Lower lobe of right lung (tissue), 2 donors: Measurements from ENCODE around the gene SCN5A. TPM values are rescaled to one million over a fixed set of nuclear protein-coding genes. Genes with fewer than 3 reads are reported as not detected.

Experiments
- ATAC-seq, 2 donors: fragments of 200-7000 bp; cut with Tn5 transposase; one replicate each; pipeline ENCODE4 v1.9.1; 2020 to 2022; ENCODE audit warnings: mild to moderate bottlenecking in 2 of 2, moderate library complexity in 2 of 2
- DNase-seq: peaks from one replicate; pipeline ENCODE4 v3.0.0-alpha.2; 2020
- H3K27ac ChIP-seq: fragments of 200-600 bp; one replicate; pipeline ENCODE4 v1.8.0; 2022
- H3K27me3 ChIP-seq: fragments of 200-600 bp; one replicate; pipeline ENCODE4 v1.8.0; 2022; ENCODE audit warnings: low read depth
- H3K36me3 ChIP-seq: fragments of 200-600 bp; one replicate; pipeline ENCODE4 v1.8.0; 2022; ENCODE audit warnings: mild to moderate bottlenecking
- H3K4me1 ChIP-seq: fragments of 200-600 bp; one replicate; pipeline ENCODE4 v1.8.0; 2022
- H3K4me3 ChIP-seq: fragments of 200-600 bp; one replicate; pipeline ENCODE4 v1.8.0; 2022; ENCODE audit warnings: mild to moderate bottlenecking
- H3K9me3 ChIP-seq: fragments of 200-600 bp; one replicate; pipeline ENCODE4 v1.8.0; 2022
- CTCF ChIP-seq: fragments of 200-600 bp; IDR thresholded peaks from one replicate; pipeline ENCODE4 v1.8.0; 2022; ENCODE audit warnings: antibody characterized with exemption, mild to moderate bottlenecking
- intact Hi-C: fragments of 100-400 bp; cut with DNase I; formaldehyde crosslinking; loops from one replicate; pipeline ENCODE4 v1.11.0; 2022
- total RNA-seq: library from RNA; stranded (reverse); fragmentation: NEBNext Ultra II Directional; extraction: Animal tissue kit (Norgen Biotek cat#: 25700); gene quantifications from one replicate; pipeline ENCODE4 v1.2.1, GENCODE V29; 2021
- donor health status: DM: no; HTN: yes; CAD: no; lungs with severe emphysema.

Gene SCN5A
- total RNA-seq, 1 donor from 2014 or later = 0.24 TPM

- ATAC-seq = no peak
- DNase-seq = no peak
- Histone ChIP-seq H3K27ac (no peak overlapping the region), H3K27me3 (peaks cover 17% of the 10 kb centered on the region), H3K4me1 (no peaks in the 10 kb centered on the region), H3K9me3 (no peaks in the 10 kb centered on the region), H3K36me3 (no peaks in the 10 kb centered on the region), H3K4me3 (no peak overlapping the region)
- no peak for TF ChIP-seq CTCF
- intact Hi-C loops = no loop called here
Observed at GRCh38 chr3:38640661-38641452, 8.6 kb downstream of the SCN5A start.

- no peak overlapping the region for H3K27ac ChIP-seq
- peaks cover 11% of the 10 kb centered on the region for H3K27me3 ChIP-seq
- no peaks in the 10 kb centered on the region for H3K9me3 ChIP-seq
- no peaks in the 10 kb centered on the region for H3K36me3 ChIP-seq
- H3K4me3 ChIP-seq = no peak overlapping the region
- no peak for TF ChIP-seq CTCF
- no peaks in the 10 kb centered on the region for H3K4me1 ChIP-seq
- intact Hi-C loops = no loop called here
- DNase-seq (no peak), ATAC-seq (no peak)
Observed at GRCh38 chr3:38638354-38638753, 11.1 kb downstream of the SCN5A start.

- DNase-seq = no peak
- no peaks in the 10 kb centered on the region for H3K9me3 ChIP-seq
- H3K36me3 ChIP-seq = no peaks in the 10 kb centered on the region
- H3K27ac ChIP-seq = no peak overlapping the region
- H3K4me1 ChIP-seq = no peaks in the 10 kb centered on the region
- peaks cover 11% of the 10 kb centered on the region for H3K27me3 ChIP-seq
- no peak for ATAC-seq
- TF ChIP-seq CTCF = no peak
- intact Hi-C loops = no loop called here
- H3K4me3 ChIP-seq = no peak overlapping the region
Observed at GRCh38 chr3:38637906-38638305, 11.6 kb downstream of the SCN5A start.

DNA sequence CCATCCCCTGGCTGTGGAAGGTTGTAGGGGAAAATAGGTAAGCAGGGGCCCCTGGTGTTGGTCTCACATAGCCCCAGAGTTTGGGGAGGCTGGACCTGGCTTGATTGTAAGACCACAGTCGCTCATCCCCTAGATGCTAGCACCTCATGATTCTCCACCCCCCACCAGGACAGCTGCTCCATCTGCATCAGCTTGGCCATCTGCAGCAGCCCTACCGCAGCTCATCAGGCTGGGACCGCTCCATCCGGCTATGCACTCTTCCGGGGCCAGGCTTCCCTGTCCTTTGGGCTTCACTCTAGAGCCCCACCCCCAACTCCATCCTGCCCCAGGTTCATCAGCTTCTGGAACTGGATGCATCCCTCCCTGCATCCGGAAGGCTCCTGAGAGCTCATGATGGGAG lies 12.6 kb downstream of the SCN5A start:
- intact Hi-C loops = no loop called here
- Histone ChIP-seq H3K36me3 (no peaks in the 10 kb centered on the region), H3K4me1 (no peaks in the 10 kb centered on the region), H3K9me3 (no peaks in the 10 kb centered on the region), H3K27me3 (peaks cover 11% of the 10 kb centered on the region), H3K27ac (no peak overlapping the region), H3K4me3 (no peak overlapping the region)
- no peak for TF ChIP-seq CTCF
- ATAC-seq = no peak
- DNase-seq = no peak

DNA sequence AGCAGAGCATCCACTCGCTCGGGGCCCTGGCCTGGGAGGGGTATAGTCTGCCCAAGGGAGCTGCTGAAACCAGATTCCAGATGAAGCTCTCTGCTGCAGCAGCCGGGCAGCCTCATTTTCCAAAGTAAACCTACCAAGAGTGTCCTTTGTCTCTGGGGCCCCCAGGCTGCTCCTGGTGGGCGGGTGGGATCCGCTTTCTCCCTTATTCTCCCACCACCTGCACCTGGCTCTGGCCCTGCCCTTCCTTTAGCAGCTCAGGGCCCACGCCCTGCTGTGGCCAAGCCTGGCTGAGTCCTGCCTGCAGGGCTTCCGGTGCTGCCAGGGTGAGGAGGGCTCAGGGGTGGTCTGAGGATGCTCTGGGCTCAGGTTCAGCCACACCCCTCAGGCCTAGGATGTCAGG lies 13.0 kb downstream of the SCN5A start:
- H3K36me3 ChIP-seq = no peaks in the 10 kb centered on the region
- no peak for ATAC-seq

More for the DNA sequence above, 13.0 kb downstream of the SCN5A start:
- intact Hi-C loops = no loop called here
- H3K9me3 ChIP-seq = no peaks in the 10 kb centered on the region
- no peak overlapping the region for H3K27ac ChIP-seq
- H3K27me3 ChIP-seq = peaks cover 10% of the 10 kb centered on the region
- no peaks in the 10 kb centered on the region for H3K4me1 ChIP-seq
- no peak for TF ChIP-seq CTCF
- DNase-seq = no peak
- H3K4me3 ChIP-seq = no peak overlapping the region
